ENCODE results near the gene SEZ6L2. TPM values are rescaled to one million over a fixed set of nuclear protein-coding genes. Genes with fewer than 3 reads are reported as not detected.

The SEZ6L2 gene
- total and polyA plus RNA-seq, 2 of the 13 experiments (the other 11 are each of a cell fraction or from before 2014, with no cell fraction given) = 14.9 to 16.9 TPM

- no peaks in the 10 kb centered on the region for H3K9me3 ChIP-seq (ENCODE audit: low read length)
- FAIRE-seq (no peak), ATAC-seq (no peak), DNase-seq (ENCODE audit: low spot score) (no peak)
- no peak overlapping the region for H2AFZ ChIP-seq (ENCODE audit: low read length)
- H3K36me3 ChIP-seq (replicated peaks in 1 of 2; ENCODE audit: control insufficient read depth in 1 of 2, insufficient read depth in 2 of 2, low read length in 2 of 2) = peaks cover 3 to 5% of the 10 kb centered on the region in 2 experiments; a peak in 3 of 5 replicates
- H3K9ac ChIP-seq (ENCODE audit: insufficient read depth, low read depth, low read length) = no peak overlapping the region
- no peak overlapping the region for H3K4me3 ChIP-seq (replicated peaks in 1 of 3; ENCODE audit: insufficient read depth in 1 of 3, low read depth in 2 of 3, low read length in 3 of 3)
- no TSS peak for BruUV-seq (replicated peaks)
- no peaks in the 10 kb centered on the region for H3K79me2 ChIP-seq (ENCODE audit: insufficient read depth, low read length)
- intact Hi-C loops (cut with micrococcal nuclease; ENCODE audit: unreplicated experiment) (no loop called here), in situ Hi-C loops (cut with HindIII; ENCODE audit: extremely low pct_ligation_motif_present, low pct_unique_long_range_greater_than_20kb) (no loop called here)
- ChIA-PET CTCF (ENCODE audit: low intra/inter-chr PET ratio, low total read pairs) (no interaction called here), POLR2A (interaction anchor here (0.7 to 2.0 kb wide), 2 partner anchors 8 to 10 kb away, joined by 5 to 7 read pairs; no protein-coding TSS in a partner anchor)
- no peak overlapping the region for H3K27ac ChIP-seq (ENCODE audit: extremely low read length, insufficient read depth, low read length)
- no peaks in the 10 kb centered on the region for H4K20me1 ChIP-seq (ENCODE audit: insufficient read depth, low read length)
- no peaks in the 10 kb centered on the region for H3K27me3 ChIP-seq (ENCODE audit: control insufficient read depth in 1 of 2, insufficient read depth in 2 of 2, low read length in 2 of 2)
- no peaks in the 10 kb centered on the region for H3K4me1 ChIP-seq (ENCODE audit: insufficient read depth, low read length)
- 81% methylated on average over 4 of the region's 6 CpGs for WGBS (ENCODE audit: low lambda C conversion rate)
- H3K4me2 ChIP-seq (ENCODE audit: low read depth, low read length) = no peak overlapping the region
- TF ChIP-seq AGO2 (optimal IDR thresholded peaks at IDR 0.05; ENCODE audit: low read depth, low read length) (no peak), HINFP (CRISPR knock-in tag; IDR thresholded peaks at IDR 0.05; ENCODE audit: low read depth) (no peak), KDM3A (CRISPR knock-in tag; IDR thresholded peaks at IDR 0.05; ENCODE audit: low read depth) (no peak), SNAI1 (CRISPR knock-in tag; IDR thresholded peaks at IDR 0.05; ENCODE audit: borderline replicate concordance) (no peak), ZBTB4 (CRISPR knock-in tag; IDR thresholded peaks at IDR 0.05; ENCODE audit: borderline replicate concordance) (no peak), HBP1 (CRISPR knock-in tag; IDR thresholded peaks at IDR 0.05; ENCODE audit: low read depth) (no peak), MEIS1 (CRISPR knock-in tag; IDR thresholded peaks at IDR 0.05; ENCODE audit: borderline replicate concordance) (no peak), ZNF343 (CRISPR knock-in tag; IDR thresholded peaks at IDR 0.05) (no peak), ZNF609 (CRISPR knock-in tag; IDR thresholded peaks at IDR 0.05; ENCODE audit: borderline replicate concordance) (no peak), ZNF235 (CRISPR knock-in tag; IDR thresholded peaks at IDR 0.05; ENCODE audit: borderline replicate concordance) (no peak), ZNF180 (CRISPR knock-in tag; IDR thresholded peaks at IDR 0.05; ENCODE audit: borderline replicate concordance, low read depth) (no peak), NFE2 (CRISPR knock-in tag; IDR thresholded peaks at IDR 0.05) (no peak), SOX6 (IDR thresholded peaks at IDR 0.05) (no peak), SOX6 (CRISPR knock-in tag; IDR thresholded peaks at IDR 0.05) (no peak)
These were observed 59.5 kb downstream of the SEZ6L2 start for GRCh38 chr16:29839822-29840221.

All from HepG2 (cell line).